Lower lobe of right lung (tissue), 2 donors: ENCODE data around the gene KRTAP12-3. TPM values are rescaled to one million over a fixed set of nuclear protein-coding genes. Genes with fewer than 3 reads are reported as not detected.
"Not testable (repeated sequence)": the region's sequence is repeated elsewhere in the genome, so short reads cannot be mapped to it uniquely, and the experiment has no call there.

Experiments
- ATAC-seq, 2 donors: fragments of 200-7000 bp; cut with Tn5 transposase; one replicate each; pipeline ENCODE4 v1.9.1; 2020 to 2022; ENCODE audit warnings: mild to moderate bottlenecking in 2 of 2, moderate library complexity in 2 of 2
- DNase-seq: peaks from one replicate; pipeline ENCODE4 v3.0.0-alpha.2; 2020
- H3K27ac ChIP-seq: fragments of 200-600 bp; one replicate; pipeline ENCODE4 v1.8.0; 2022
- H3K27me3 ChIP-seq: fragments of 200-600 bp; one replicate; pipeline ENCODE4 v1.8.0; 2022; ENCODE audit warnings: low read depth
- H3K36me3 ChIP-seq: fragments of 200-600 bp; one replicate; pipeline ENCODE4 v1.8.0; 2022; ENCODE audit warnings: mild to moderate bottlenecking
- H3K4me1 ChIP-seq: fragments of 200-600 bp; one replicate; pipeline ENCODE4 v1.8.0; 2022
- H3K4me3 ChIP-seq: fragments of 200-600 bp; one replicate; pipeline ENCODE4 v1.8.0; 2022; ENCODE audit warnings: mild to moderate bottlenecking
- H3K9me3 ChIP-seq: fragments of 200-600 bp; one replicate; pipeline ENCODE4 v1.8.0; 2022
- intact Hi-C: fragments of 100-400 bp; cut with DNase I; formaldehyde crosslinking; loops from one replicate; pipeline ENCODE4 v1.11.0; 2022
- total RNA-seq: library from RNA; stranded (reverse); fragmentation: NEBNext Ultra II Directional; extraction: Animal tissue kit (Norgen Biotek cat#: 25700); gene quantifications from one replicate; pipeline ENCODE4 v1.2.1, GENCODE V29; 2021
- TF ChIP-seq, protein P1 (sequence below): fragments of 200-600 bp; IDR thresholded peaks from one replicate; pipeline ENCODE4 v1.8.0; 2022; ENCODE audit warnings: antibody characterized with exemption, mild to moderate bottlenecking
- donor health status: DM: no; HTN: yes; CAD: no; lungs with severe emphysema.

Gene KRTAP12-3
- total RNA-seq, 1 donor from 2014 or later = not detected

DNA sequence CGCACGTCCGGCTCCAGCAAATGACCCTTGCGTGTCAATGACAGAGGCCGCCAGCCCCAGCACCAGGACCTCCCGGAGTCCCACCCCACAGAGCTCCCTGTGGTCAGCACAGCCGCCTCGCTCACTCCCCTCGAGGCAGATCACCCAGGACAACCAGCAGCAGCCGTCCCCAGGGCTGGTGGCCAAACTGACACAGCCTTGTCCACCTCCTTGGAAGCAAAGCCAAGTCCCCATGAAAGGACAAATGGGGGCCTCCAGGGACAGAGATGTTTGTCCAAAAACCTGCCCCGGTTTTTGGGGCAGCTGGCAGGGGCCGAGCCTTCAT, 18.4 kb upstream of the KRTAP12-3 start:
- peaks cover 15% of the 10 kb centered on the region for H3K27me3 ChIP-seq
- H3K4me1 ChIP-seq = no peaks in the 10 kb centered on the region
- H3K9me3 ChIP-seq = no peaks in the 10 kb centered on the region
- H3K27ac ChIP-seq = no peak overlapping the region
- TF ChIP-seq, protein P1, sequence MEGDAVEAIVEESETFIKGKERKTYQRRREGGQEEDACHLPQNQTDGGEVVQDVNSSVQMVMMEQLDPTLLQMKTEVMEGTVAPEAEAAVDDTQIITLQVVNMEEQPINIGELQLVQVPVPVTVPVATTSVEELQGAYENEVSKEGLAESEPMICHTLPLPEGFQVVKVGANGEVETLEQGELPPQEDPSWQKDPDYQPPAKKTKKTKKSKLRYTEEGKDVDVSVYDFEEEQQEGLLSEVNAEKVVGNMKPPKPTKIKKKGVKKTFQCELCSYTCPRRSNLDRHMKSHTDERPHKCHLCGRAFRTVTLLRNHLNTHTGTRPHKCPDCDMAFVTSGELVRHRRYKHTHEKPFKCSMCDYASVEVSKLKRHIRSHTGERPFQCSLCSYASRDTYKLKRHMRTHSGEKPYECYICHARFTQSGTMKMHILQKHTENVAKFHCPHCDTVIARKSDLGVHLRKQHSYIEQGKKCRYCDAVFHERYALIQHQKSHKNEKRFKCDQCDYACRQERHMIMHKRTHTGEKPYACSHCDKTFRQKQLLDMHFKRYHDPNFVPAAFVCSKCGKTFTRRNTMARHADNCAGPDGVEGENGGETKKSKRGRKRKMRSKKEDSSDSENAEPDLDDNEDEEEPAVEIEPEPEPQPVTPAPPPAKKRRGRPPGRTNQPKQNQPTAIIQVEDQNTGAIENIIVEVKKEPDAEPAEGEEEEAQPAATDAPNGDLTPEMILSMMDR = no peak
- intact Hi-C loops = no loop called here
- ATAC-seq (no peak), DNase-seq (no peak)
- H3K36me3 ChIP-seq = no peaks in the 10 kb centered on the region
- no peak overlapping the region for H3K4me3 ChIP-seq

DNA sequence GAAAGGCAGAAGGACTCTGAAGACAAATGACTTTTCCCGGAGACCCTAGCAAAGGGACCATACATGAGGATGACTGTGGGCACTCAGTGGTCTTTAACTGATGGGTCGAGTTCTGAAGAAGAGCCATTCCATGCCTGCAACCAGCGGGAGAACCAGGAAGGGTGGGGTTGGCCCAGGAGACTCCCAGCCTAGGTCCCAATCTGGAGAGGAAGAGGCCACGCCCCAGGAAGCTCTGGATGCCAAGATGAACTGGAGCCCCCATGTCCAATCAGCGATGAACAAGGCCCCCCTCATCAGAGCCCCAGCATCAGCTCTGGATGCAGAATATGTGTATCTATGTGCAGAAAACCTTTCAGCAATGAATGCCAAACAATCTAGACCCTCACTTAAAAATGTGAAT, 17.0 kb upstream of the KRTAP12-3 start:
- Histone ChIP-seq H3K4me3 (no peak overlapping the region), H3K36me3 (no peaks in the 10 kb centered on the region), H3K9me3 (no peaks in the 10 kb centered on the region), H3K27ac (no peak overlapping the region), H3K4me1 (no peaks in the 10 kb centered on the region), H3K27me3 (peaks cover 15% of the 10 kb centered on the region)
- intact Hi-C loops = no loop called here
- ATAC-seq = no peak
- TF ChIP-seq, protein P1 = no peak
- DNase-seq = no peak

GRCh38 chr21:44643741-44644310, 13.9 kb upstream of the KRTAP12-3 start:
- Histone ChIP-seq H3K36me3 (no peaks in the 10 kb centered on the region), H3K4me3 (no peak overlapping the region), H3K4me1 (no peaks in the 10 kb centered on the region), H3K27ac (no peak overlapping the region), H3K9me3 (no peaks in the 10 kb centered on the region), H3K27me3 (peaks cover 13% of the 10 kb centered on the region)
- TF ChIP-seq, protein P1 = no peak
- DNase-seq (no peak), ATAC-seq (no peak)
- intact Hi-C loops = no loop called here

DNA sequence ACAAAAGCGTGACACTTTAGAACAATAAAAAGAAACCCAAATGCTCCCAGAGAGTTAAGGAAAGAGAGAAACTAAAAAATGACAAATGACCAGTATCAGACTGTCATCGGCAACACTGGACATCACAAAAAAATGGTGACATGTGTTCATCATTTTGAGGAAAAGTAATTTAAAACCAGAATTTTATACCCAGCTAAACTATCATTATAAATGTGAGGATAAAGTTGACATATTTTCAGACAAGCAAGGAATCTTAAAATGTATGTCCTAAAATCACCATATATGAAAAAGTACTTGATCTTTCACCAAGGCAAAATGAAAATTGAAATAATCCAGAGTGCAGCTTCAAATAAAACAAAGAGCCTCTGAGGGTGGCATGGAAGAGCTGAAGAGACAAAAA, 12.9 kb upstream of the KRTAP12-3 start:
- Histone ChIP-seq H3K4me3 (no peak overlapping the region), H3K4me1 (no peaks in the 10 kb centered on the region), H3K36me3 (no peaks in the 10 kb centered on the region), H3K27ac (no peak overlapping the region), H3K27me3 (peaks cover 2% of the 10 kb centered on the region), H3K9me3 (no peaks in the 10 kb centered on the region)
- TF ChIP-seq, protein P1 = no peak
- no peak for ATAC-seq
- no peak for DNase-seq
- intact Hi-C loops = no loop called here

DNA sequence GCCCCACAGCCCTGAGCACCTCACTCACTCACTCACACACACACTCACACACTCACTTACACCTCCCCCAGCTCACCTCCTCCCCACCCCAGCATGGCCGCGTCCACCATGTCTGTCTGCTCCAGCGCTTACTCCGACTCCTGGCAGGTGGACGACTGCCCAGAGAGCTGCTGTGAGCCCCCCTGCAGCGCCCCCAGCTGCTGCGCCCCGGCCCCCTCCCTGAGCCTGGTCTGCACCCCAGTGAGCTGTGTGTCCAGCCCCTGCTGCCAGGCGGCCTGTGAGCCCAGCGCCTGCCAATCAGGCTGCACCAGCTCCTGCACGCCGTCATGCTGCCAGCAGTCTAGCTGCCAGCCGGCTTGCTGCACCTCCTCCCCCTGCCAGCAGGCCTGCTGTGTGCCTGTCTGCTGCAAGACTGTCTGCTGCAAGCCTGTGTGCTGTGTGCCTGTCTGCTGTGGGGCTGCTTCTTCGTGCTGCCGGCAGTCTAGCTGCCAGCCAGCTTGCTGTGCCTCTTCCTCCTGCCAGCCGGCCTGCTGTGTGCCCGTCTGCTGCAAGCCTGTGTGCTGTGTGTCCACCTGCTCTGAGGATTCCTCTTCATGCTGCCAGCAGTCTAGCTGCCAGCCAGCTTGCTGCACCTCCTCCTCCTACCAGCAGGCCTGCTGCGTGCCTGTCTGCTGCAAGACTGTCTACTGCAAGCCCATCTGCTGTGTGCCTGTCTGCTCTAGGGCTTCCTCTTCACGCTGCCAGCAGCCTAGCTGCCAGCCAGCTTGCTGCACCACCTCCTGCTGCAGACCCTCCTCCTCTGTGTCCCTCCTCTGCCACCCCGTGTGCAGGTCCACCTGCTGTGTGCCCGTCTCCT, 11.1 kb upstream of the KRTAP12-3 start, which contains the start of gene KRTAP10-11:
KRTAP10-11 (plus strand) TSS at position 49 of the 856 bp plus-strand sequence; CDS start at position 94, 45 bp downstream.
- H3K27me3 ChIP-seq, H3K4me1 ChIP-seq, H3K27ac ChIP-seq, H3K9me3 ChIP-seq, ATAC-seq, H3K4me3 ChIP-seq, H3K36me3 ChIP-seq, intact Hi-C loops, DNase-seq: not testable (repeated sequence)

DNA sequence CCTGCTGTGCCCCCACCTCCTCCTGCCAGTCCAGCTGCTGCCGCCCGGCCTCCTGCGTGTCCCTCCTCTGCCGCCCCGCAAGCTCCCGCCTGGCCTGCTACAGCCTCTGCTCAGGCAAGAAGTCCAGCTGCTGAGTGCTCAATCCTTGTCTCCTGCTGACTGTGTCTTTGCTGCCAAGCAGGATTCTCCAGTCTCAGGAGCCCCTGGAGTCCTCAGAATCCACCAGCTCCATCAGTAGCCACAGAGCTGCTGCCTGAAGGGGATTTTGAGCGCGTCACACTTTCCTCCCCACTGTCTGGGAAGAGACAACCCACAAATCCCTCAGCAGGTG, 10.5 kb upstream of the KRTAP12-3 start:
- no peaks in the 10 kb centered on the region for H3K27me3 ChIP-seq
- H3K27ac ChIP-seq = no peak overlapping the region
- DNase-seq = no peak
- no peak overlapping the region for H3K4me3 ChIP-seq
- TF ChIP-seq, protein P1 = no peak
- intact Hi-C loops = no loop called here
- H3K4me1 ChIP-seq = no peaks in the 10 kb centered on the region
- no peaks in the 10 kb centered on the region for H3K9me3 ChIP-seq
- no peaks in the 10 kb centered on the region for H3K36me3 ChIP-seq
- no peak for ATAC-seq
